HEK293 (cell line): ENCODE results near the gene PIP4K2B.

Source experiments
- BCL11B ChIP-seq: fragments of 450-650 bp; formaldehyde crosslinking; IDR thresholded peaks from 2 replicates; pipeline ENCODE4 v1.5.1; 2016; ENCODE audit warnings: low read depth, missing biosample characterization, missing genetic modification characterization
- GFI1B ChIP-seq: fragments of 450-650 bp; formaldehyde crosslinking; IDR thresholded peaks from 2 replicates; pipeline ENCODE4 v1.5.1; 2016; ENCODE audit warnings: missing biosample characterization, missing genetic modification characterization
- IKZF3 ChIP-seq: fragments of 450-650 bp; IDR thresholded peaks from 2 replicates; pipeline ENCODE4 v1.5.0; 2018; ENCODE audit warnings: missing biosample characterization, mild to moderate bottlenecking, missing genetic modification characterization, moderate library complexity
- KLF10 ChIP-seq: fragments of 450-650 bp; IDR thresholded peaks from 2 replicates; pipeline ENCODE4 v1.5.1; 2018; ENCODE audit warnings: missing biosample characterization, mild to moderate bottlenecking, missing genetic modification characterization
- KLF7 ChIP-seq: fragments of 450-650 bp; formaldehyde crosslinking; IDR thresholded peaks from 2 replicates; pipeline ENCODE4 v1.5.1; 2016; ENCODE audit warnings: missing biosample characterization, missing genetic modification characterization, borderline replicate concordance
- OVOL3 ChIP-seq: fragments of 450-650 bp; formaldehyde crosslinking; IDR thresholded peaks from 2 replicates; pipeline ENCODE4 v1.5.1; 2016; ENCODE audit warnings: missing biosample characterization, missing genetic modification characterization
- SP7 ChIP-seq: fragments of 450-650 bp; formaldehyde crosslinking; IDR thresholded peaks from 2 replicates; pipeline ENCODE4 v1.5.1; 2016; ENCODE audit warnings: missing biosample characterization, missing genetic modification characterization
- ZBTB20 ChIP-seq: fragments of 450-650 bp; formaldehyde crosslinking; IDR thresholded peaks from 2 replicates; pipeline ENCODE4 v1.5.1; 2016; ENCODE audit warnings: missing biosample characterization, missing genetic modification characterization
- ZBTB26 ChIP-seq: fragments of 450-650 bp; formaldehyde crosslinking; optimal IDR thresholded peaks from 2 replicates; pipeline ENCODE3; 2016; ENCODE audit warnings: missing biosample characterization, mild to moderate bottlenecking, missing genetic modification characterization
- ZBTB7A ChIP-seq: fragments of 450-650 bp; formaldehyde crosslinking; IDR thresholded peaks from 2 replicates; pipeline ENCODE4 v1.5.1; 2016; ENCODE audit warnings: low read depth, missing biosample characterization, missing genetic modification characterization
- ZBTB8A ChIP-seq: fragments of 450-650 bp; formaldehyde crosslinking; IDR thresholded peaks from 2 replicates; pipeline ENCODE4 v1.5.1; 2016; ENCODE audit warnings: missing biosample characterization, missing genetic modification characterization
- ZFP3 ChIP-seq: fragments of 450-650 bp; formaldehyde crosslinking; IDR thresholded peaks from 2 replicates; pipeline ENCODE4 v1.5.1; 2016; ENCODE audit warnings: low read depth, missing biosample characterization, missing genetic modification characterization
- ZNF138 ChIP-seq: fragments of 450-650 bp; formaldehyde crosslinking; IDR thresholded peaks from 2 replicates; pipeline ENCODE4 v1.5.1; 2016; ENCODE audit warnings: missing biosample characterization, missing genetic modification characterization, borderline replicate concordance
- ZNF324 ChIP-seq: fragments of 450-650 bp; formaldehyde crosslinking; IDR thresholded peaks from 2 replicates; pipeline ENCODE4 v1.5.1; 2016; ENCODE audit warnings: missing biosample characterization, missing genetic modification characterization
- ZNF366 ChIP-seq: fragments of 450-650 bp; formaldehyde crosslinking; conservative IDR thresholded peaks from 2 replicates; pipeline ENCODE4 v1.5.1; 2016; ENCODE audit warnings: missing biosample characterization, missing genetic modification characterization
- ZNF37A ChIP-seq: fragments of 450-650 bp; IDR thresholded peaks from 2 replicates; pipeline ENCODE4 v1.5.1; 2018; ENCODE audit warnings: missing biosample characterization, missing genetic modification characterization
- ZNF391 ChIP-seq: fragments of 450-650 bp; formaldehyde crosslinking; IDR thresholded peaks from 2 replicates; pipeline ENCODE4 v1.5.1; 2016; ENCODE audit warnings: low read depth, missing biosample characterization, missing genetic modification characterization, borderline replicate concordance
- ZNF501 ChIP-seq: fragments of 450-650 bp; formaldehyde crosslinking; IDR thresholded peaks from 2 replicates; pipeline ENCODE4 v1.5.1; 2016; ENCODE audit warnings: missing biosample characterization, missing genetic modification characterization
- ZNF529 ChIP-seq: fragments of 450-650 bp; formaldehyde crosslinking; IDR thresholded peaks from 2 replicates; pipeline ENCODE4 v1.5.1; 2017; ENCODE audit warnings: missing genetic modification characterization, missing biosample characterization; ENCODE audit not compliant: insufficient replicate concordance
- ZNF549 ChIP-seq: fragments of 450-650 bp; IDR thresholded peaks from 2 replicates; pipeline ENCODE4 v1.5.1; 2018; ENCODE audit warnings: missing biosample characterization, missing genetic modification characterization, mild to moderate bottlenecking, inconsistent platforms, moderate library complexity
- ZNF555 ChIP-seq: fragments of 450-650 bp; formaldehyde crosslinking; conservative IDR thresholded peaks from 2 replicates; pipeline ENCODE4 v1.5.1; 2017; ENCODE audit warnings: missing biosample characterization, mild to moderate bottlenecking, missing genetic modification characterization, inconsistent platforms
- ZNF558 ChIP-seq: fragments of 450-650 bp; formaldehyde crosslinking; IDR thresholded peaks from 2 replicates; pipeline ENCODE4 v1.5.1; 2016; ENCODE audit warnings: missing biosample characterization, missing genetic modification characterization
- ZNF561 ChIP-seq: fragments of 450-650 bp; IDR thresholded peaks from 2 replicates; pipeline ENCODE4 v1.5.1; 2018; ENCODE audit warnings: missing biosample characterization, missing genetic modification characterization, borderline replicate concordance
- ZNF596 ChIP-seq: fragments of 450-650 bp; IDR thresholded peaks from 2 replicates; pipeline ENCODE4 v1.5.0; 2018; ENCODE audit warnings: missing biosample characterization, mild to moderate bottlenecking, missing genetic modification characterization, moderate library complexity
- ZNF610 ChIP-seq: fragments of 450-650 bp; formaldehyde crosslinking; IDR thresholded peaks from 2 replicates; pipeline ENCODE4 v1.5.1; 2016; ENCODE audit warnings: missing biosample characterization, missing genetic modification characterization, borderline replicate concordance
- ZNF621 ChIP-seq: fragments of 450-650 bp; formaldehyde crosslinking; IDR thresholded peaks from 2 replicates; pipeline ENCODE4 v1.5.1; 2017; ENCODE audit warnings: missing biosample characterization, missing genetic modification characterization
- ZNF623 ChIP-seq: fragments of 450-650 bp; formaldehyde crosslinking; IDR thresholded peaks from 2 replicates; pipeline ENCODE4 v1.5.1; 2016; ENCODE audit warnings: missing biosample characterization, missing genetic modification characterization
- ZNF624 ChIP-seq: fragments of 450-650 bp; formaldehyde crosslinking; IDR thresholded peaks from 2 replicates; pipeline ENCODE4 v1.5.1; 2017; ENCODE audit warnings: missing biosample characterization, missing genetic modification characterization
- ZNF670 ChIP-seq: fragments of 450-650 bp; formaldehyde crosslinking; IDR thresholded peaks from 2 replicates; pipeline ENCODE4 v1.5.1; 2016; ENCODE audit warnings: missing biosample characterization, missing genetic modification characterization, low read depth
- ZNF768 ChIP-seq: fragments of 450-650 bp; formaldehyde crosslinking; IDR thresholded peaks from 2 replicates; pipeline ENCODE4 v1.5.1; 2018; ENCODE audit warnings: missing biosample characterization, mild to moderate bottlenecking, missing genetic modification characterization
- ZNF777 ChIP-seq: fragments of 450-650 bp; formaldehyde crosslinking; IDR thresholded peaks from 2 replicates; pipeline ENCODE4 v1.5.1; 2017; ENCODE audit warnings: missing biosample characterization, missing genetic modification characterization, borderline replicate concordance
- ZNF830 ChIP-seq: fragments of 450-650 bp; IDR thresholded peaks from 2 replicates; pipeline ENCODE4 v1.5.0; 2018; ENCODE audit warnings: missing biosample characterization, missing genetic modification characterization, low read depth, mild to moderate bottlenecking, moderate library complexity
- ZSCAN16 ChIP-seq: fragments of 450-650 bp; formaldehyde crosslinking; IDR thresholded peaks from 2 replicates; pipeline ENCODE4 v1.5.1; 2016; ENCODE audit warnings: missing biosample characterization, missing genetic modification characterization
- TF ChIP-seq, protein P1 (sequence below): fragments of 450-650 bp; formaldehyde crosslinking; IDR thresholded peaks from 2 replicates; pipeline ENCODE4; 2016; ENCODE audit warnings: missing biosample characterization, missing genetic modification characterization
- TF ChIP-seq, protein P2 (sequence below): fragments of 450-650 bp; formaldehyde crosslinking; IDR thresholded peaks from 2 replicates; pipeline ENCODE4 v1.5.1; 2016; ENCODE audit warnings: missing biosample characterization, missing genetic modification characterization

PIP4K2B gene

GRCh38 chr17:38824899-38825761 is 25.8 kb upstream of the PIP4K2B start, which contains the start of gene CWC25 (continued):
- peak; percentile 28 for TF ChIP-seq ZBTB26 (tag by site-specific recombination)
- 0 out of 2 replicates have a peak, but pooled peaks have one; percentile 35 for TF ChIP-seq GFI1B (tag by site-specific recombination)
- TF ChIP-seq ZNF561 (tag by site-specific recombination) = no peak
- peak; percentile 42; the same call in 1 of the 2 replicates for TF ChIP-seq BCL11B (tag by site-specific recombination)
- TF ChIP-seq ZSCAN16 = no peak
- TF ChIP-seq ZNF777 (tag by site-specific recombination) = no peak
- TF ChIP-seq ZNF610 (tag by site-specific recombination) = peak; percentile 76; the same call in 1 of the 2 replicates
- peak; percentile 56; the same call in 1 of the 2 replicates for TF ChIP-seq ZNF558 (tag by site-specific recombination)
- TF ChIP-seq, protein P1, sequence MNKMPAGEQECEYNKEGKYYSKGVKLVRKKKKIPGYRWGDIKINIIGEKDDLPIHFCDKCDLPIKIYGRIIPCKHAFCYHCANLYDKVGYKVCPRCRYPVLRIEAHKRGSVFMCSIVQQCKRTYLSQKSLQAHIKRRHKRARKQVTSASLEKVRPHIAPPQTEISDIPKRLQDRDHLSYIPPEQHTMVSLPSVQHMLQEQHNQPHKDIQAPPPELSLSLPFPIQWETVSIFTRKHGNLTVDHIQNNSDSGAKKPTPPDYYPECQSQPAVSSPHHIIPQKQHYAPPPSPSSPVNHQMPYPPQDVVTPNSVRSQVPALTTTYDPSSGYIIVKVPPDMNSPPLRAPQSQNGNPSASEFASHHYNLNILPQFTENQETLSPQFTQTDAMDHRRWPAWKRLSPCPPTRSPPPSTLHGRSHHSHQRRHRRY (tag by site-specific recombination) = no peak
- TF ChIP-seq SP7 (tag by site-specific recombination) = peak; percentile 87
- TF ChIP-seq ZNF324 (tag by site-specific recombination) = peak; percentile 89
- TF ChIP-seq KLF10 = peak; percentile 80
- TF ChIP-seq ZNF596 (tag by site-specific recombination) = no peak
- TF ChIP-seq ZFP3 (tag by site-specific recombination) = no peak
- TF ChIP-seq ZNF529 (tag by site-specific recombination) = no peak
- TF ChIP-seq, protein P2, sequence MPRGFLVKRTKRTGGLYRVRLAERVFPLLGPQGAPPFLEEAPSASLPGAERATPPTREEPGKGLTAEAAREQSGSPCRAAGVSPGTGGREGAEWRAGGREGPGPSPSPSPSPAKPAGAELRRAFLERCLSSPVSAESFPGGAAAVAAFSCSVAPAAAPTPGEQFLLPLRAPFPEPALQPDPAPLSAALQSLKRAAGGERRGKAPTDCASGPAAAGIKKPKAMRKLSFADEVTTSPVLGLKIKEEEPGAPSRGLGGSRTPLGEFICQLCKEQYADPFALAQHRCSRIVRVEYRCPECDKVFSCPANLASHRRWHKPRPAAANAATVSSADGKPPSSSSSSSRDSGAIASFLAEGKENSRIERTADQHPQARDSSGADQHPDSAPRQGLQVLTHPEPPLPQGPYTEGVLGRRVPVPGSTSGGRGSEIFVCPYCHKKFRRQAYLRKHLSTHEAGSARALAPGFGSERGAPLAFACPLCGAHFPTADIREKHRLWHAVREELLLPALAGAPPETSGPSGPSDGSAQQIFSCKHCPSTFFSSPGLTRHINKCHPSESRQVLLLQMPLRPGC (tag by site-specific recombination) = peak; percentile 85
- TF ChIP-seq ZBTB7A (tag by site-specific recombination) = no peak
- TF ChIP-seq IKZF3 (tag by site-specific recombination) = no peak
- peak; percentile 54; the same call in 1 of the 2 replicates for TF ChIP-seq ZNF366 (tag by site-specific recombination)
- TF ChIP-seq ZNF830 (tag by site-specific recombination) = no peak
- peak; percentile 90; the same call in 1 of the 2 replicates for TF ChIP-seq ZNF501
- TF ChIP-seq ZBTB20 (tag by site-specific recombination) = peak; percentile 61; the same call in 1 of the 2 replicates
- TF ChIP-seq ZNF768 (tag by site-specific recombination) = no peak
- TF ChIP-seq OVOL3 (tag by site-specific recombination) = peak; percentile 88
- TF ChIP-seq ZNF555 (tag by site-specific recombination) = no peak
- TF ChIP-seq ZNF670 (tag by site-specific recombination) = no peak
- no peak for TF ChIP-seq ZNF37A (tag by site-specific recombination)
- TF ChIP-seq ZNF621 (tag by site-specific recombination) = no peak
- TF ChIP-seq ZNF138 = no peak
- peak; percentile 64; the same call in 1 of the 2 replicates for TF ChIP-seq ZNF391 (tag by site-specific recombination)
- peak; percentile 49; the same call in 1 of the 2 replicates for TF ChIP-seq ZBTB8A (tag by site-specific recombination)
- TF ChIP-seq ZNF549 (tag by site-specific recombination) = no peak
- TF ChIP-seq ZNF623 (tag by site-specific recombination) = peak; percentile 25; the same call in 1 of the 2 replicates
- TF ChIP-seq ZNF624 (tag by site-specific recombination) = no peak
- TF ChIP-seq KLF7 = no peak; the same call in 1 of the 2 replicates
